Liver (tissue), 3 donors: Measurements from ENCODE around the gene EML4.

Experiments
- CTCF ChIP-seq: fragments of 150-350 bp; IDR thresholded peaks from 2 replicates; pipeline ENCODE4 v1.5.1; 2017; ENCODE audit warnings: improper control_type of control experiment, low read depth, low read length; ENCODE audit not compliant: missing input control
- EGR1 ChIP-seq, 2 donors: IDR thresholded peaks; 2 replicates each; pipeline ENCODE4 v1.6.1; 2016 to 2018; ENCODE audit warnings: antibody characterized with exemption in 2 of 2, low read depth in 2 of 2
- GABPA ChIP-seq, 2 donors: IDR thresholded peaks in 1 of 2; conservative IDR thresholded peaks in 1 of 2; 2 replicates each; pipeline ENCODE4 v1.6.1; 2016; ENCODE audit warnings: antibody characterized with exemption in 2 of 2, mild to moderate bottlenecking in 1 of 2, moderate library complexity in 1 of 2
- RAD21 ChIP-seq, 2 donors: IDR thresholded peaks; 2 replicates each; pipeline ENCODE4 v1.6.1; 2016; ENCODE audit warnings: antibody characterized with exemption in 2 of 2, mild to moderate bottlenecking in 2 of 2
- TAF1 ChIP-seq: conservative IDR thresholded peaks from 2 replicates; pipeline ENCODE4 v1.6.1; 2016; ENCODE audit warnings: antibody characterized with exemption, mild to moderate bottlenecking
- YY1 ChIP-seq: IDR thresholded peaks from 2 replicates; pipeline ENCODE4 v1.6.1; 2016; ENCODE audit warnings: antibody characterized with exemption, mild to moderate bottlenecking
- ZBTB33 ChIP-seq: IDR thresholded peaks from 2 replicates; pipeline ENCODE4 v1.6.1; 2016; ENCODE audit warnings: antibody characterized with exemption
- donor health status: healthy.
- donor health status: healthy.

GRCh38 chr2:42194428-42194827 lies 25.3 kb downstream of the EML4 start:
- TF ChIP-seq ZBTB33 (no peak), CTCF (no peak), YY1 (no peak), EGR1 (IDR thresholded peaks at IDR 0.05; ENCODE audit: low read depth in 2 of 2) (no peak), GABPA (IDR thresholded peaks at IDR 0.05 in 1 of 2, conservative IDR thresholded peaks at IDR 0.05 in 1 of 2) (no peak), TAF1 (no peak), RAD21 (IDR thresholded peaks at IDR 0.05) (no peak)
